K562 (cell line): Measurements from ENCODE around the gene TAF3. TPM values are rescaled to one million over a fixed set of nuclear protein-coding genes. Genes with fewer than 3 reads are reported as not detected.

ENCODE experiments used
- BRD4 ChIP-seq: fragments of 200-600 bp; sonication (generic); IDR thresholded peaks from 2 replicates; pipeline ENCODE4 v1.6.1; 2017; ENCODE audit warnings: inconsistent platforms
- DACH1 ChIP-seq: fragments of 450-650 bp; IDR thresholded peaks from 2 replicates; pipeline ENCODE4 v1.6.1; 2018; ENCODE audit not compliant: partially characterized antibody
- DNMT1 ChIP-seq: fragments of 450-650 bp; IDR thresholded peaks from 2 replicates; pipeline ENCODE4 v1.6.1; 2016; ENCODE audit warnings: antibody characterized with exemption, mild to moderate bottlenecking
- ESRRA ChIP-seq: fragments of 450-650 bp; IDR thresholded peaks from 2 replicates; pipeline ENCODE4 v1.6.1; 2014; ENCODE audit warnings: low read depth, mild to moderate bottlenecking, moderate library complexity, borderline replicate concordance
- ETS2 ChIP-seq: IDR thresholded peaks from 2 replicates; pipeline ENCODE4 v1.6.1; 2016; ENCODE audit warnings: borderline replicate concordance, missing genetic modification characterization, mild to moderate bottlenecking, moderate library complexity, missing compliant biosample characterization; ENCODE audit not compliant: poor library complexity, severe bottlenecking
- KAT7 ChIP-seq: sonication (generic); formaldehyde crosslinking; IDR thresholded peaks from 2 replicates; pipeline ENCODE4 v1.8.0; 2022; ENCODE audit warnings: missing genetic modification reagents, mild to moderate bottlenecking, borderline replicate concordance
- NCOA6 ChIP-seq: fragments of 450-650 bp; IDR thresholded peaks from 2 replicates; pipeline ENCODE4 v1.6.1; 2017; ENCODE audit warnings: mild to moderate bottlenecking
- POLR2AphosphoS5 ChIP-seq: IDR thresholded peaks from 2 replicates; pipeline ENCODE4 v1.6.1; 2011; ENCODE audit warnings: mild to moderate bottlenecking, low read depth, low read length, moderate library complexity; ENCODE audit not compliant: control insufficient read depth, insufficient read depth
- XRCC5 ChIP-seq: fragments of 200-400 bp; formaldehyde crosslinking; IDR thresholded peaks from 2 replicates; pipeline ENCODE4 v1.6.1; 2017; ENCODE audit warnings: low read depth, mild to moderate bottlenecking, low read length
- ZBTB7A ChIP-seq: IDR thresholded peaks from 2 replicates; pipeline ENCODE4 v1.6.1; 2011; ENCODE audit warnings: low read depth, mild to moderate bottlenecking, low read length, moderate library complexity, borderline replicate concordance; ENCODE audit not compliant: control insufficient read depth
- ZC3H11A ChIP-seq: IDR thresholded peaks from 2 replicates; pipeline ENCODE4 v1.6.1; 2012; ENCODE audit warnings: low read depth, low read length, improper control_type of control experiment
- ZNF197 ChIP-seq: fragments of 200-800 bp; sonication (Bioruptor generic); IDR thresholded peaks from 2 replicates; pipeline ENCODE4 v1.6.1; 2016; ENCODE audit warnings: low read depth, missing genetic modification characterization, missing compliant biosample characterization
- ZNF253 ChIP-seq: fragments of 250-450 bp; sonication (Bioruptor Pico); conservative IDR thresholded peaks from 2 replicates; pipeline ENCODE4 v1.6.1; 2021; ENCODE audit warnings: mild to moderate bottlenecking
- ZNF444 ChIP-seq: fragments of 250-450 bp; sonication (Bioruptor Pico); IDR thresholded peaks from 2 replicates; pipeline ENCODE4 v1.4.0; 2020; ENCODE audit warnings: mild to moderate bottlenecking, moderate library complexity
- polyA plus RNA-seq, 8 experiments: library from polyadenylated mRNA; depleted of rRNA in 4 of 8; stranded (reverse) in 5 of 8; unstranded in 3 of 8; fragments of >200 nt; fragmentation: Nextera tagmentation in 2 of 8; fragmentation: Illumina TruSeq in 1 of 8; extraction: Ambion mirVana in 2 of 8; extraction: Trizol in 1 of 8; gene quantifications; 2 replicates each; pipeline versions ENCODE4 v1.2.1 to v1.2.3, GENCODE V29; 2011 to 2014; ENCODE audit warnings: inconsistent platforms in 1 of 8, missing spikeins in 1 of 8
- total RNA-seq, 7 experiments: library from RNA; depleted of rRNA in 6 of 7; stranded (reverse); fragments of >200 nt in 6 of 7; fragmentation: Illumina TruSeq in 2 of 7; extraction: Trizol in 2 of 7; gene quantifications; 2 replicates each; pipeline versions ENCODE4 v1.2.1 to v1.2.3, GENCODE V29; 2011 to 2021; ENCODE audit warnings: low replicate concordance in 1 of 7
- TF ChIP-seq, protein P1 (sequence below): fragments of 200-800 bp; sonication (Bioruptor generic); IDR thresholded peaks from 2 replicates; pipeline ENCODE4 v1.6.1; 2016; ENCODE audit warnings: missing genetic modification characterization, missing compliant biosample characterization
- TF ChIP-seq, protein P2 (sequence below): fragments of 450-650 bp; formaldehyde crosslinking; IDR thresholded peaks from 2 replicates; pipeline ENCODE4 v1.4.0; 2020; ENCODE audit warnings: mild to moderate bottlenecking, moderate library complexity
- TF ChIP-seq, protein P3 (sequence below): sonication (generic); formaldehyde crosslinking; IDR thresholded peaks from 2 replicates; pipeline ENCODE4 v1.8.1; 2023; ENCODE audit warnings: mild to moderate bottlenecking, missing genetic modification reagents
- TF ChIP-seq, protein P4 (sequence below): fragments of 450-650 bp; IDR thresholded peaks from 2 replicates; pipeline ENCODE4 v1.6.1; 2016; ENCODE audit warnings: low read depth, mild to moderate bottlenecking, moderate library complexity

Gene TAF3
- total and polyA plus RNA-seq, 9 of the 15 experiments (the other 6 are each of a cell fraction or from before 2014, with no cell fraction given) = 1.5 to 9.9 (median 4.1) TPM

DNA sequence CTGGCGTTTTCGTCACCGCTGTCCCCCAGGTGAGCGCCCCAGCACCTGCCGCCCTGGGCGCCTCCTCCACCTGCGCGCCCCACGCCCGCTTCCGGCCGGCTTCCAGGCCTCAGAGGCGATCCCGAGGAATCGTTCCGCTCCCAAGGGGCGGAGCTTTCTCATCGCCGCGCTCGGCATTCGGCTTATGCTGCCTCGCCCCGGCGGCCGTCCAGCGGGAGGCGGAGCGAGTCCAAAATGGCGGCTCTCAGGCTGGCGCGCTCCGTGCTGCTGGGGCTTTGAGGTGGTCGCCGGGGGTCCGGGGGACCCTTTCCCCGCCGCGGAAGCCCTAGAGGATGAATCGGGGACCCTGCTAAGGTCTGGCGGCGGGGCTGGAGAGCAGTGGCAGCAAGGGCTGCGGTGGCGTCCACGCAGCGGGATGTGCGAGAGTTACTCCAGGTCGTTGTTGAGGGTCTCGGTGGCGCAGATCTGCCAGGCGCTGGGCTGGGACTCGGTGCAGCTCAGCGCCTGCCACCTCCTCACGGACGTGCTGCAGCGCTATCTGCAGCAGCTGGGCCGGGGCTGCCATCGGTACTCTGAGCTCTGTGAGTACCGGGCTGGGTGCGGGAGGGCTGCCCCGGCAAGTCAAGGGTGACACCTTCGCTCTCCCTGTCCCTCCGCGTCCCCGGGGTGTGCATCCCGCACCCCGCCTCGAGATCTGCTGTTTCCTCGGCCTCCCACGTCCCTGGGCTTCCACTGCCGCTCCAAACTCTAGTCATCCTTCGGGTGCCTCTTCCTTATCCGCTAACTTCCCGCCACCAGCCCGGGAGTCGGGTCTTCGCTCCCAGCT lies at the start of gene TAF3 (continued):
- TF ChIP-seq, protein P1, sequence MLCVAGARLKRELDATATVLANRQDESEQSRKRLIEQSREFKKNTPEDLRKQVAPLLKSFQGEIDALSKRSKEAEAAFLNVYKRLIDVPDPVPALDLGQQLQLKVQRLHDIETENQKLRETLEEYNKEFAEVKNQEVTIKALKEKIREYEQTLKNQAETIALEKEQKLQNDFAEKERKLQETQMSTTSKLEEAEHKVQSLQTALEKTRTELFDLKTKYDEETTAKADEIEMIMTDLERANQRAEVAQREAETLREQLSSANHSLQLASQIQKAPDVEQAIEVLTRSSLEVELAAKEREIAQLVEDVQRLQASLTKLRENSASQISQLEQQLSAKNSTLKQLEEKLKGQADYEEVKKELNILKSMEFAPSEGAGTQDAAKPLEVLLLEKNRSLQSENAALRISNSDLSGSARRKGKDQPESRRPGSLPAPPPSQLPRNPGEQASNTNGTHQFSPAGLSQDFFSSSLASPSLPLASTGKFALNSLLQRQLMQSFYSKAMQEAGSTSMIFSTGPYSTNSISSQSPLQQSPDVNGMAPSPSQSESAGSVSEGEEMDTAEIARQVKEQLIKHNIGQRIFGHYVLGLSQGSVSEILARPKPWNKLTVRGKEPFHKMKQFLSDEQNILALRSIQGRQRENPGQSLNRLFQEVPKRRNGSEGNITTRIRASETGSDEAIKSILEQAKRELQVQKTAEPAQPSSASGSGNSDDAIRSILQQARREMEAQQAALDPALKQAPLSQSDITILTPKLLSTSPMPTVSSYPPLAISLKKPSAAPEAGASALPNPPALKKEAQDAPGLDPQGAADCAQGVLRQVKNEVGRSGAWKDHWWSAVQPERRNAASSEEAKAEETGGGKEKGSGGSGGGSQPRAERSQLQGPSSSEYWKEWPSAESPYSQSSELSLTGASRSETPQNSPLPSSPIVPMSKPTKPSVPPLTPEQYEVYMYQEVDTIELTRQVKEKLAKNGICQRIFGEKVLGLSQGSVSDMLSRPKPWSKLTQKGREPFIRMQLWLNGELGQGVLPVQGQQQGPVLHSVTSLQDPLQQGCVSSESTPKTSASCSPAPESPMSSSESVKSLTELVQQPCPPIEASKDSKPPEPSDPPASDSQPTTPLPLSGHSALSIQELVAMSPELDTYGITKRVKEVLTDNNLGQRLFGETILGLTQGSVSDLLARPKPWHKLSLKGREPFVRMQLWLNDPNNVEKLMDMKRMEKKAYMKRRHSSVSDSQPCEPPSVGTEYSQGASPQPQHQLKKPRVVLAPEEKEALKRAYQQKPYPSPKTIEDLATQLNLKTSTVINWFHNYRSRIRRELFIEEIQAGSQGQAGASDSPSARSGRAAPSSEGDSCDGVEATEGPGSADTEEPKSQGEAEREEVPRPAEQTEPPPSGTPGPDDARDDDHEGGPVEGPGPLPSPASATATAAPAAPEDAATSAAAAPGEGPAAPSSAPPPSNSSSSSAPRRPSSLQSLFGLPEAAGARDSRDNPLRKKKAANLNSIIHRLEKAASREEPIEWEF (CRISPR knock-in tag) = no peak
- TF ChIP-seq, protein P2, sequence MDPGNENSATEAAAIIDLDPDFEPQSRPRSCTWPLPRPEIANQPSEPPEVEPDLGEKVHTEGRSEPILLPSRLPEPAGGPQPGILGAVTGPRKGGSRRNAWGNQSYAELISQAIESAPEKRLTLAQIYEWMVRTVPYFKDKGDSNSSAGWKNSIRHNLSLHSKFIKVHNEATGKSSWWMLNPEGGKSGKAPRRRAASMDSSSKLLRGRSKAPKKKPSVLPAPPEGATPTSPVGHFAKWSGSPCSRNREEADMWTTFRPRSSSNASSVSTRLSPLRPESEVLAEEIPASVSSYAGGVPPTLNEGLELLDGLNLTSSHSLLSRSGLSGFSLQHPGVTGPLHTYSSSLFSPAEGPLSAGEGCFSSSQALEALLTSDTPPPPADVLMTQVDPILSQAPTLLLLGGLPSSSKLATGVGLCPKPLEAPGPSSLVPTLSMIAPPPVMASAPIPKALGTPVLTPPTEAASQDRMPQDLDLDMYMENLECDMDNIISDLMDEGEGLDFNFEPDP = no peak
- no peak for TF ChIP-seq DNMT1
- no peak; the same call in 1 of the 2 replicates for TF ChIP-seq ESRRA
- no peak for TF ChIP-seq ZNF197
- TF ChIP-seq NCOA6 = no peak
- TF ChIP-seq ZNF444 (CRISPR knock-in tag) = no peak
- no peak for TF ChIP-seq ZNF253 (CRISPR knock-in tag)
- peak; percentile 87 for TF ChIP-seq ZBTB7A
- TF ChIP-seq DACH1 = peak; percentile 67
- TF ChIP-seq, protein P3, sequence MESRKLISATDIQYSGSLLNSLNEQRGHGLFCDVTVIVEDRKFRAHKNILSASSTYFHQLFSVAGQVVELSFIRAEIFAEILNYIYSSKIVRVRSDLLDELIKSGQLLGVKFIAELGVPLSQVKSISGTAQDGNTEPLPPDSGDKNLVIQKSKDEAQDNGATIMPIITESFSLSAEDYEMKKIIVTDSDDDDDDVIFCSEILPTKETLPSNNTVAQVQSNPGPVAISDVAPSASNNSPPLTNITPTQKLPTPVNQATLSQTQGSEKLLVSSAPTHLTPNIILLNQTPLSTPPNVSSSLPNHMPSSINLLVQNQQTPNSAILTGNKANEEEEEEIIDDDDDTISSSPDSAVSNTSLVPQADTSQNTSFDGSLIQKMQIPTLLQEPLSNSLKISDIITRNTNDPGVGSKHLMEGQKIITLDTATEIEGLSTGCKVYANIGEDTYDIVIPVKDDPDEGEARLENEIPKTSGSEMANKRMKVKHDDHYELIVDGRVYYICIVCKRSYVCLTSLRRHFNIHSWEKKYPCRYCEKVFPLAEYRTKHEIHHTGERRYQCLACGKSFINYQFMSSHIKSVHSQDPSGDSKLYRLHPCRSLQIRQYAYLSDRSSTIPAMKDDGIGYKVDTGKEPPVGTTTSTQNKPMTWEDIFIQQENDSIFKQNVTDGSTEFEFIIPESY = no peak
- TF ChIP-seq, protein P4, sequence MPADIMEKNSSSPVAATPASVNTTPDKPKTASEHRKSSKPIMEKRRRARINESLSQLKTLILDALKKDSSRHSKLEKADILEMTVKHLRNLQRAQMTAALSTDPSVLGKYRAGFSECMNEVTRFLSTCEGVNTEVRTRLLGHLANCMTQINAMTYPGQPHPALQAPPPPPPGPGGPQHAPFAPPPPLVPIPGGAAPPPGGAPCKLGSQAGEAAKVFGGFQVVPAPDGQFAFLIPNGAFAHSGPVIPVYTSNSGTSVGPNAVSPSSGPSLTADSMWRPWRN = no peak
- TF ChIP-seq ETS2 = no peak
- TF ChIP-seq ZC3H11A = no peak
- peak; percentile 93; the same call in 1 of the 2 replicates for TF ChIP-seq KAT7 (CRISPR knock-in tag)
- peak; percentile 85; the same call in 1 of the 2 replicates for TF ChIP-seq POLR2AphosphoS5
- peak; percentile 99 for TF ChIP-seq XRCC5
- no peak for TF ChIP-seq BRD4
